Sciatic nerve (tissue), 2 donors: ENCODE results near the gene NPY4R2. TPM values are rescaled to one million over a fixed set of nuclear protein-coding genes. Genes with fewer than 3 reads are reported as not detected.
"Not testable (repeated sequence)": the region's sequence is repeated elsewhere in the genome, so short reads cannot be mapped to it uniquely, and the experiment has no call there.

Experiments used
- ATAC-seq: fragments of 200-7000 bp; cut with Tn5 transposase; one replicate; pipeline ENCODE4 v1.9.1; 2020; ENCODE audit warnings: mild to moderate bottlenecking, moderate library complexity
- DNase-seq: peaks from one replicate; pipeline ENCODE4 v3.0.0-alpha.2; 2020; ENCODE audit warnings: low spot score
- intact Hi-C: fragments of 100-400 bp; cut with DNase I; formaldehyde crosslinking; loops from one replicate; pipeline ENCODE4 v1.14.2; 2022
- total RNA-seq: library from RNA; stranded (reverse); fragmentation: NEBNext Ultra II Directional; extraction: Animal tissue kit (Norgen Biotek cat#: 25700); gene quantifications from one replicate; pipeline ENCODE4 v1.2.1, GENCODE V29; 2021
- donor health status: DM: no; HTN: no; CAD: no.
- donor health status: DM: no; HTN: no; CAD: no.

Gene NPY4R2
- total RNA-seq, 1 donor from 2014 or later, result not detected

- ATAC-seq, DNase-seq, intact Hi-C loops: not testable (repeated sequence)
Measured at GRCh38 chr10:47970047-47970446, 51.6 kb downstream of the NPY4R2 start.

GRCh38 chr10:47971598-47971997, 53.1 kb downstream of the NPY4R2 start:
- intact Hi-C loops, DNase-seq, ATAC-seq: not testable (repeated sequence)

GRCh38 chr10:47972077-47972476, 53.6 kb downstream of the NPY4R2 start:
- DNase-seq, ATAC-seq, intact Hi-C loops: not testable (repeated sequence)

Other genes starting within 250 kb of the NPY4R2 start
- 12.5 TPM for gene SYT15B, start 155.1 kb upstream of the NPY4R2 start, total RNA-seq
- gene FAM25C, start 81.1 kb downstream of the NPY4R2 start, total RNA-seq, result not detected